ENCODE results near the gene NOM1.
A peak's percentile ranks its signal among the peaks of the same experiment; 100 is the strongest.
"Not testable (repeated sequence)": the region's sequence is repeated elsewhere in the genome, so short reads cannot be mapped to it uniquely, and the experiment has no call there.

NOM1 gene, protein sequence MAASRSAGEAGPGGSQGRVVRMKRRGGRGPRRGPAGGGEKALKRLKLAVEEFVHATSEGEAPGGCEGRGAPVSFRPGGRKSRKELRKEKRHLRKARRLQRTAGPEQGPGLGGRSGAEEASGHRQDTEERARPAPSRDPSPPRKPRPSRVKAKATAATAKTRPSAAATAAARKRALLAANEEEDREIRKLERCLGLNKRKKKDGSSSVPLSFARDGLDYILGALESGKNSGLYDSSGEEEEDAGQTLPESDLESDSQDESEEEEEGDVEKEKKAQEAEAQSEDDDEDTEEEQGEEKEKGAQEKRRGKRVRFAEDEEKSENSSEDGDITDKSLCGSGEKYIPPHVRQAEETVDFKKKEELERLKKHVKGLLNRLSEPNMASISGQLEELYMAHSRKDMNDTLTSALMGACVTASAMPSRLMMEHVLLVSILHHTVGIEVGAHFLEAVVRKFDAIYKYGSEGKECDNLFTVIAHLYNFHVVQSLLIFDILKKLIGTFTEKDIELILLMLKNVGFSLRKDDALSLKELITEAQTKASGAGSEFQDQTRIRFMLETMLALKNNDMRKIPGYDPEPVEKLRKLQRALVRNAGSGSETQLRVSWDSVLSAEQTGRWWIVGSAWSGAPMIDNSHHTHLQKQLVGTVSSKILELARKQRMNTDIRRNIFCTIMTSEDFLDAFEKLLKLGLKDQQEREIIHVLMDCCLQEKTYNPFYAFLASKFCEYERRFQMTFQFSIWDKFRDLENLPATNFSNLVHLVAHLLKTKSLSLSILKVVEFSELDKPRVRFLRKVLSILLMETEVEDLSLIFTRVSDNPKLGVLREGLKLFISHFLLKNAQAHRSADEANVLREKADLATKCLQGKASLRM

GRCh38 chr7:156949541-156950380 is at the start of gene NOM1:
Gene NOM1 (plus strand): TSS chr7:156949712. CDS start chr7:156949738, 26 bp downstream.
- Histone ChIP-seq H3K9ac (ENCODE audit: low read length) (peak within 1 kb of the TSS; percentile 72), H2AFZ (ENCODE audit: low read depth, low read length) (peak within 1 kb of the TSS; percentile 70; the same call in 1 of the 2 replicates), H3K4me3 (ENCODE audit: low read length) (peak within 1 kb of the TSS; percentile 95), H3K4me1 (ENCODE audit: low read length) (peaks cover 18% of the 10 kb centered on the region), H3K36me3 (replicated peaks; ENCODE audit: low read depth, low read length) (peaks cover 22% of the 10 kb centered on the region), H3K4me2 (ENCODE audit: low read length) (peak within 1 kb of the TSS; percentile 99), H3K9me3 (ENCODE audit: insufficient read depth, low read length) (no peaks in the 10 kb centered on the region), H4K20me1 (ENCODE audit: insufficient read depth, low read length) (peaks cover 19% of the 10 kb centered on the region), H3K27me3 (ENCODE audit: low read depth, low read length) (no peaks in the 10 kb centered on the region), H3K79me2 (ENCODE audit: low read length) (peaks cover 52% of the 10 kb centered on the region), H3K27ac (ENCODE audit: low read length) (peak within 1 kb of the TSS; percentile 38)
- TF ChIP-seq EZH2phosphoT487 (IDR thresholded peaks at IDR 0.05; ENCODE audit: low read depth) (no peak), CTCF (IDR thresholded peaks at IDR 0.05; ENCODE audit: low read depth, low read length) (peak; percentile 48)

- not testable (repeated sequence) for H3K9ac ChIP-seq (ENCODE audit: low read length); H3K79me2 ChIP-seq (ENCODE audit: low read length); H4K20me1 ChIP-seq (ENCODE audit: insufficient read depth, low read length); H3K27me3 ChIP-seq (ENCODE audit: low read depth, low read length); H3K27ac ChIP-seq (ENCODE audit: low read length); H3K4me2 ChIP-seq (ENCODE audit: low read length); H3K9me3 ChIP-seq (ENCODE audit: insufficient read depth, low read length); H3K4me3 ChIP-seq (ENCODE audit: low read length); H2AFZ ChIP-seq (ENCODE audit: low read depth, low read length); H3K36me3 ChIP-seq (replicated peaks; ENCODE audit: low read depth, low read length)
- H3K4me1 ChIP-seq (ENCODE audit: low read length) = peaks cover 21% of the 10 kb centered on the region
Observed at GRCh38 chr7:156900093-156900492, 49.4 kb upstream of the NOM1 start.

- Histone ChIP-seq H3K4me3 (ENCODE audit: low read length) (no peak overlapping the region), H3K27me3 (ENCODE audit: low read depth, low read length) (no peaks in the 10 kb centered on the region), H3K9ac (ENCODE audit: low read length) (no peak overlapping the region), H3K9me3 (ENCODE audit: insufficient read depth, low read length) (no peaks in the 10 kb centered on the region), H3K79me2 (ENCODE audit: low read length) (no peaks in the 10 kb centered on the region), H4K20me1 (ENCODE audit: insufficient read depth, low read length) (no peaks in the 10 kb centered on the region), H3K4me1 (ENCODE audit: low read length) (no peaks in the 10 kb centered on the region), H3K4me2 (ENCODE audit: low read length) (no peak overlapping the region), H3K27ac (ENCODE audit: low read length) (no peak overlapping the region), H2AFZ (ENCODE audit: low read depth, low read length) (no peak overlapping the region), H3K36me3 (replicated peaks; ENCODE audit: low read depth, low read length) (no peaks in the 10 kb centered on the region)
- TF ChIP-seq CTCF (IDR thresholded peaks at IDR 0.05; ENCODE audit: low read depth, low read length) (no peak), EZH2phosphoT487 (IDR thresholded peaks at IDR 0.05; ENCODE audit: low read depth) (no peak)
Observed at GRCh38 chr7:156903232-156903909, 46.1 kb upstream of the NOM1 start.

GRCh38 chr7:156906200-156906649 is 43.3 kb upstream of the NOM1 start:
- TF ChIP-seq EZH2phosphoT487 (IDR thresholded peaks at IDR 0.05; ENCODE audit: low read depth) (no peak), CTCF (IDR thresholded peaks at IDR 0.05; ENCODE audit: low read depth, low read length) (no peak)
- H3K9me3 ChIP-seq (ENCODE audit: insufficient read depth, low read length) = no peaks in the 10 kb centered on the region
- H3K36me3 ChIP-seq (replicated peaks; ENCODE audit: low read depth, low read length) = no peaks in the 10 kb centered on the region
- H4K20me1 ChIP-seq (ENCODE audit: insufficient read depth, low read length) = no peaks in the 10 kb centered on the region
- no peak overlapping the region for H3K4me2 ChIP-seq (ENCODE audit: low read length)
- no peaks in the 10 kb centered on the region for H3K27me3 ChIP-seq (ENCODE audit: low read depth, low read length)
- H2AFZ ChIP-seq (ENCODE audit: low read depth, low read length) = no peak overlapping the region
- no peak overlapping the region for H3K9ac ChIP-seq (ENCODE audit: low read length)
- no peaks in the 10 kb centered on the region for H3K4me1 ChIP-seq (ENCODE audit: low read length)
- H3K27ac ChIP-seq (ENCODE audit: low read length) = no peak overlapping the region
- H3K4me3 ChIP-seq (ENCODE audit: low read length) = no peak overlapping the region
- H3K79me2 ChIP-seq (ENCODE audit: low read length) = no peaks in the 10 kb centered on the region
